ENCODE results near the gene MAP4K4.

MAP4K4 gene

GRCh38 chr2:101820519-101820918, 123.0 kb downstream of the MAP4K4 start:
- DNase-seq = no peak

GRCh38 chr2:101821059-101821805, 123.7 kb downstream of the MAP4K4 start:
- DNase-seq = no peak

GRCh38 chr2:101821828-101822458, 124.4 kb downstream of the MAP4K4 start:
- DNase-seq = no peak

GRCh38 chr2:101823347-101823791, 125.9 kb downstream of the MAP4K4 start:
- DNase-seq = no peak

GRCh38 chr2:101823859-101824258, 126.4 kb downstream of the MAP4K4 start:
- no peak for DNase-seq

GRCh38 chr2:101826716-101827115, 129.2 kb downstream of the MAP4K4 start:
- no peak for DNase-seq

GRCh38 chr2:101827246-101827645, 129.7 kb downstream of the MAP4K4 start:
- DNase-seq = no peak

- DNase-seq = no peak
Measured at GRCh38 chr2:101828257-101828656, 130.8 kb downstream of the MAP4K4 start.

- no peak for DNase-seq
Measured at GRCh38 chr2:101828673-101829334, 131.3 kb downstream of the MAP4K4 start.

- no peak for DNase-seq
Measured at GRCh38 chr2:101829429-101829828, 131.9 kb downstream of the MAP4K4 start.

GRCh38 chr2:101830146-101830545, 132.6 kb downstream of the MAP4K4 start:
- no peak for DNase-seq

- no peak for DNase-seq
Measured at GRCh38 chr2:101830555-101830954, 133.0 kb downstream of the MAP4K4 start.

- peak; percentile 4 for DNase-seq
Measured at GRCh38 chr2:101831351-101831865, 133.9 kb downstream of the MAP4K4 start.

- no peak for DNase-seq
Measured at GRCh38 chr2:101832114-101832513, 134.6 kb downstream of the MAP4K4 start.

- DNase-seq = no peak
Measured at GRCh38 chr2:101833890-101834523, 136.5 kb downstream of the MAP4K4 start.

GRCh38 chr2:101837354-101837753, 139.8 kb downstream of the MAP4K4 start:
- no peak for DNase-seq

GRCh38 chr2:101841679-101842327, 144.3 kb downstream of the MAP4K4 start:
- no peak for DNase-seq

GRCh38 chr2:101842471-101842870, 145.0 kb downstream of the MAP4K4 start:
- DNase-seq = no peak

GRCh38 chr2:101843048-101843447, 145.5 kb downstream of the MAP4K4 start:
- DNase-seq = no peak

GRCh38 chr2:101843471-101843870, 146.0 kb downstream of the MAP4K4 start:
- no peak for DNase-seq

GRCh38 chr2:101844055-101844635, 146.6 kb downstream of the MAP4K4 start:
- DNase-seq = no peak

- no peak for DNase-seq
Measured at GRCh38 chr2:101846973-101847372, 149.5 kb downstream of the MAP4K4 start.

Data from NCI-H2029 treated with DMSO at 0.1 percent for 48 hours (cell line).